Endodermal cell (in vitro differentiated cells): ENCODE results near the gene RAB44. TPM values are rescaled to one million over a fixed set of nuclear protein-coding genes. Genes with fewer than 3 reads are reported as not detected.

Experiments used
- DNase-seq: peaks from one replicate; pipeline ENCODE4 v3.0.0-alpha.2; 2017
- H3K27ac ChIP-seq: 2 replicates; pipeline ENCODE4 v1.5.1; 2013; ENCODE audit warnings: mild to moderate bottlenecking, low read depth, low read length, moderate library complexity
- H3K27me3 ChIP-seq: 2 replicates; pipeline ENCODE4 v1.6.1; 2013; ENCODE audit warnings: mild to moderate bottlenecking, low read length, moderate library complexity; ENCODE audit not compliant: insufficient read depth, control insufficient read depth, poor library complexity, severe bottlenecking
- H3K36me3 ChIP-seq: 2 replicates; pipeline ENCODE4 v1.7.0; 2013; ENCODE audit warnings: mild to moderate bottlenecking, low read length, moderate library complexity; ENCODE audit not compliant: control insufficient read depth, insufficient read depth
- H3K4me1 ChIP-seq: one replicate; pipeline ENCODE4 v1.7.0; 2013; ENCODE audit warnings: low read length; ENCODE audit not compliant: control insufficient read depth, insufficient read depth
- H3K4me3 ChIP-seq: 2 replicates; pipeline ENCODE4 v1.5.1; 2013; ENCODE audit warnings: mild to moderate bottlenecking, low read length, moderate library complexity
- H3K9ac ChIP-seq: 2 replicates; pipeline ENCODE4 v1.6.1; 2013; ENCODE audit warnings: mild to moderate bottlenecking, low read length, moderate library complexity; ENCODE audit not compliant: poor library complexity, severe bottlenecking; ENCODE audit errors: extremely low read depth
- H3K9me3 ChIP-seq: 2 replicates; pipeline ENCODE4 v1.6.1; 2013; ENCODE audit warnings: mild to moderate bottlenecking, low read length, moderate library complexity; ENCODE audit not compliant: control insufficient read depth
- H3K27ac Mint-ChIP-seq: 2 replicates; pipeline ENCODE4 v1.8.0; 2020; ENCODE audit warnings: mixed read lengths
- H3K27me3 Mint-ChIP-seq: 2 replicates; pipeline ENCODE4 v1.8.0; 2021; ENCODE audit warnings: mild to moderate bottlenecking, mixed read lengths; ENCODE audit not compliant: insufficient read depth
- H3K36me3 Mint-ChIP-seq: 2 replicates; pipeline ENCODE4 v1.8.0; 2020; ENCODE audit warnings: low read depth, mixed read lengths
- H3K4me1 Mint-ChIP-seq: 2 replicates; pipeline ENCODE4 v1.8.0; 2020; ENCODE audit warnings: mixed read lengths
- H3K4me3 Mint-ChIP-seq: 2 replicates; pipeline ENCODE4 v1.8.0; 2020; ENCODE audit warnings: mild to moderate bottlenecking, moderate library complexity, mixed read lengths
- H3K9me3 Mint-ChIP-seq: 2 replicates; pipeline ENCODE4 v1.8.0; 2020; ENCODE audit warnings: mild to moderate bottlenecking, mixed read lengths
- CTCF ChIP-seq: fragments of 200-600 bp; sonication (generic); conservative IDR thresholded peaks from 2 replicates; pipeline ENCODE4 v1.5.0; 2021; ENCODE audit warnings: antibody characterized with exemption, mild to moderate bottlenecking
- WGBS, 2 experiments: methylation state at CpG; one replicate each; pipeline versions ENCODE4 v1.1.5 to v1.1.7; 2013; ENCODE audit warnings: missing lambda C conversion rate in 2 of 2, mixed read lengths in 1 of 2; ENCODE audit not compliant: insufficient coverage in 1 of 2, insufficient read length in 1 of 2; 5-methylcytosine and 5-hydroxymethylcytosine counted together
- total RNA-seq, 2 donors: library from RNA; stranded (reverse); fragmentation: NEBNext Ultra II Directional in 1 of 2; extraction: Animal tissue kit (Norgen Biotek cat#: 25700) in 1 of 2; gene quantifications; 2 replicates in 1 of 2; 3 replicates in 1 of 2; pipeline ENCODE4 v1.2.1, GENCODE V29; 2021

Gene RAB44
- total RNA-seq, 2 donors from 2014 or later, result not detected

- Histone ChIP-seq H3K4me3 (no peak overlapping the region), H3K4me1 (peaks cover 3% of the 10 kb centered on the region), H3K27ac (no peak overlapping the region), H3K9ac (no peak overlapping the region), H3K27me3 (peaks cover 41% of the 10 kb centered on the region), H3K9me3 (no peaks in the 10 kb centered on the region), H3K36me3 (peaks cover 8% of the 10 kb centered on the region)
- 90% methylated on average over 6 of the region's 6 CpGs for WGBS, 2 experiments
- H3K4me1 Mint-ChIP-seq, result peaks cover 8% of the 10 kb centered on the region
- H3K27ac Mint-ChIP-seq, result no peak overlapping the region
- H3K9me3 Mint-ChIP-seq, result no peaks in the 10 kb centered on the region
- no peak for TF ChIP-seq CTCF
- H3K36me3 Mint-ChIP-seq, result no peaks in the 10 kb centered on the region
- H3K4me3 Mint-ChIP-seq, result no peak overlapping the region
- peaks cover 37% of the 10 kb centered on the region for H3K27me3 Mint-ChIP-seq
- no peak for DNase-seq
Observed at GRCh38 chr6:36683145-36683655, 14.4 kb upstream of the RAB44 start.

- H3K36me3 Mint-ChIP-seq, result no peaks in the 10 kb centered on the region
- H3K27ac ChIP-seq, result peak overlapping the region; percentile 77
- peaks cover 38% of the 10 kb centered on the region for H3K27me3 ChIP-seq
- no peak overlapping the region for H3K9ac ChIP-seq
- peaks cover 8% of the 10 kb centered on the region for H3K36me3 ChIP-seq
- no peaks in the 10 kb centered on the region for H3K9me3 Mint-ChIP-seq
- H3K4me3 Mint-ChIP-seq, result no peak overlapping the region
- 95 to 96% methylated on average over 12 to 29 of the region's 29 CpGs for WGBS, 2 experiments
- no peaks in the 10 kb centered on the region for H3K9me3 ChIP-seq
- no peak overlapping the region for H3K27ac Mint-ChIP-seq
- peaks cover 4% of the 10 kb centered on the region for H3K4me1 Mint-ChIP-seq
- no peak overlapping the region for H3K4me3 ChIP-seq
- DNase-seq, result peak; percentile 42
- H3K4me1 ChIP-seq, result peaks cover 3% of the 10 kb centered on the region
- no peak for TF ChIP-seq CTCF
- H3K27me3 Mint-ChIP-seq, result peaks cover 32% of the 10 kb centered on the region
Observed at GRCh38 chr6:36683656-36684446, 13.8 kb upstream of the RAB44 start.

GRCh38 chr6:36684447-36684812, 13.2 kb upstream of the RAB44 start:
- H3K27me3 Mint-ChIP-seq, result peaks cover 27% of the 10 kb centered on the region
- H3K4me3 Mint-ChIP-seq, result no peak overlapping the region
- 84 to 89% methylated on average over 5 to 6 of the region's 6 CpGs for WGBS, 2 experiments
- H3K36me3 ChIP-seq, result peaks cover 8% of the 10 kb centered on the region
- H3K27me3 ChIP-seq, result peaks cover 32% of the 10 kb centered on the region
- no peaks in the 10 kb centered on the region for H3K9me3 Mint-ChIP-seq
- no peak for DNase-seq
- no peak overlapping the region for H3K27ac Mint-ChIP-seq
- H3K4me1 Mint-ChIP-seq, result peaks cover 2% of the 10 kb centered on the region
- H3K9ac ChIP-seq, result no peak overlapping the region
- no peaks in the 10 kb centered on the region for H3K9me3 ChIP-seq
- peak overlapping the region; percentile 77 for H3K27ac ChIP-seq
- H3K4me1 ChIP-seq, result peaks cover 3% of the 10 kb centered on the region
- TF ChIP-seq CTCF, result no peak
- H3K4me3 ChIP-seq, result no peak overlapping the region
- no peaks in the 10 kb centered on the region for H3K36me3 Mint-ChIP-seq
